GM18498 (cell line): ENCODE data around the gene LCN6.

Source experiments
- ATAC-seq: cut with Tn5 transposase; IDR thresholded peaks from one replicate; pipeline ENCODE4 v1.9.1; 2021; ENCODE audit warnings: mild to moderate bottlenecking, moderate library complexity; ENCODE audit not compliant: unreplicated experiment

The LCN6 gene

DNA sequence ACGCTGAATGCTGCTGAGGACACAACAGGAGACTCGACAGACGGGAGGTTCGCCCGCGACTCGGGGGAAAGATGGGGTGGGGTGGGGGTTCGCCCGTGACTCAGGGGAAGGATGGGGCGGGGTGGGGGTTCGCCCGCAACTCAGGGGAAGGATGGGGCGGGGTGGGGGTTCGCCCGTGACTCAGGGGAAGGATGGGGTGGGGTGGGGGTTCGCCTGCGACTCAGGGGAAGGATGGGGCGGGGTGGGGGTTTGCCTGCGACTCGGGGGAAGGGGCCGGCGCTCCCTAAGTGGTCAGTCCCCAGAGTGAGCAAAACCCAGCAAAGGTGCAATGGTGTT, 2.2 kb downstream of the LCN6 start:
- no peak for ATAC-seq

GRCh38 chr9:136745389-136746154, 2.8 kb downstream of the LCN6 start:
- ATAC-seq = no peak

DNA sequence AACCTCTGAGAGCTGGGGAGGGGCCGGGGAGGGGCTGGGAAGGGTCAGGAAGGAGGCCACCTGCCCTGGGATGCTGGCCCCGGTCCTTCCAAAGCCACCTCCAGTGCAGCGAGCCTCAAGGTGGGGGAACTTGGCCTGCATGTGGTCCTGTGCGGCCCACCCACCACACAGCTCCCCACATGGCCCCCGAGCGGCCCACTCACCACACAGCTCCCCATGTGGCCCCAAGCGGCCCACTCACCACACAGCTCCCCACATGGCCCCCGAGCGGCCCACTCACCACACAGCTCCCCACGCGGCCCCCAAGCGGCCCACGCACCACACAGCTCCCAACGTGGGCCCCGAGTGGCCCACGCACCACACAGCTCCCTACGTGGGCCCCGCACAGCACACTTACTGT, 3.6 kb downstream of the LCN6 start:
- no peak for ATAC-seq

- no peak for ATAC-seq
Observed at GRCh38 chr9:136743639-136744211, 4.6 kb downstream of the LCN6 start.

GRCh38 chr9:136742591-136743391, 5.5 kb downstream of the LCN6 start, which contains the start of gene LCN10:
TSS of gene LCN10 (minus strand) at chr9:136742940. CDS start at chr9:136742903, 37 bp downstream.
- no peak for ATAC-seq

DNA sequence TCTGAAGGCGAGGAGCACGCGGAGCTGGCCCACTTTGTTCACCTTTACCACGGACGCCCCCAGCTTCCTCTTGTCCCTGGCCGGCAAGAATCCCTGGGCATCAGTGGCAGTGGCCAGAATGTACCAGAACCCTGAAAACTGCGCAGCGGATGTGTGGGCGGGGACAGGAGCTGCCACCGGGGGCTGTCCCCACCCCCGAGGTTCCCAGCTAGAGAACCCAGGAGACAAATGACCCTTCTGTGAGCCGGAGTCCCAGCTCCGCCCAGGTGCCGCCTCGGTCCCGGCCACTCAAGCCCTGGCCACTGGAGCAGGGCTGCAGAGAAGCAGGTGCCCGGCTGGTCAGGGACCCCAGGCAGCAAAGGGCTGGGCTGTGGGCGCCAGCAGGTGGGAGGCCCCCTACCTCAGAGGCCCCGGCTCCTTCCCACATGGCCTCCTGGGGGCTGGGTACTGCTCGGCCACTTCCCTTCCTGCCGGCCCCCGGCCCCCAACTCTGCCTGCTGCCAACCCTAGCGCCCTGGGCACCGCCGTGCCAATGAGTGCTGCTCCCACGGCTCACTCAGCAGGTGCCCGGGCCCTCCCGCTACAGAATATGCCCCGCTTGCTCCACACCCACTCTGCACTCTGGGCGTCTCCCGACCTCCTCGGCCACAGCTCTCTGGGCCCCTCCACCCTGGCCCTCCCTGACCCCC, 6.3 kb downstream of the LCN6 start:
- ATAC-seq = no peak

DNA sequence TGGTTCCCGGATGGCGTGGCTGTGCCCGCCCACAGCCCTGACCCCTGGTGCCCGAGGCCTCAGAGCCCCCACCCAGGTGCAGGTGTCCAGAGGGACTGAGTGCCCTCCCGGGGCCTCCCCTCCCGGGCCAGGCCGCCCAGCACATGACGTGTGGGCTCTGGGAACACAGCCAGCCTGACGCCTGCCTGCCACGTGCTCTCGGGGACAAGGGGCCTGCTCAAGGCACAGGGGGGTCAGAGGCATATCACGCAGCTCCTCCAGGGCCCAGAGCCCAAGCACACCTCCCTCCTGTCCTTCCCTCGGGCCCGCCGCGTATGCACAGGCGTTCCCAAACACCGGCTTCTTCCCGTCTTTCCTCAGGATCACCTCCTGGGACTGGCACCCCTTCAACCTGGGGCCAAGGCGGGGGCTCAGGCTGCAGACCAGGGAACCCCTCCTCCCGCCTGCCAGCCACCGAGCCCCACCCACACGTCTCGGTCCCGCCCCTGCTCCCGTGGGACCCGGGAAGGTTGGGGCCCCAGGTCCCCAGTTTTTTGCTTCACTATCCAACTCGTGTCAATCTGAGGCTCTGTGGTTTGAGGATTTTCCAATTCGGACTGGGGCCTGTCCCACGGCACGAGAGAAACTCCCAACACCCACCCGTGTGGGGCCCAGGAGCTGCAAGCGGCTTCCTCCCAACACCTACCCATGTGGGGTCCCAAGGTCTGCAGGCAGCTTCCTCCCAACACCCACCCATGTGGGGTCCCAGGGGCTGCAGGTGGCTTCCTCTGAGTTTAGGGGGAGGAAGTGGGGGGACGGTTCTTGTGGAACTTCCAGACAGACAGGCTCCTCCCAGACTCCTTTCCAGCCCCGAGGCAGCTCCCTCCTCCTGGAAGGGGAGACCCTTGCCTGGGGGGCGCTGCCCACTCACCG, 7.1 kb downstream of the LCN6 start:
- no peak for ATAC-seq

- no peak for ATAC-seq
Observed at GRCh38 chr9:136740491-136740890, 7.8 kb downstream of the LCN6 start.

GRCh38 chr9:136740069-136740468, 8.3 kb downstream of the LCN6 start:
- ATAC-seq = no peak

DNA sequence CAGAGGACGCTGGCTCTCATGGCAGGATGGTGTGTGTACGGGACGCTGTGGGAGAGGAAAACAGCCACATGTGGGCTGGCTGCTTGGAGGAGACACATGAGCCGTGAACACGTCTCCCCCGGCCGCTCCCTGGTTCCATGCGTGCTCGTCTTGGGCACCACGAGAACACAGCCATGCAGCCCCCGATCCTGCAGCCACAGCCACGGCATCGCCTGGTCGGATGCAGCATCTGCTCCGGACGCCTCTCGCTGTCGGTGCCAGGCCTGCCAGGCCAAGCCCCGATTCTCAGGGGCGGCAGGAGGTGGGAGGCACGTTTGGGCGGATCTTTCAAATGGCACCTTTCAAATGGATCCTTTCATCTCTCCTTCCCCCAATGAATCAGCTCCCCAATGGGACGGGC, 8.8 kb downstream of the LCN6 start:
- no peak for ATAC-seq

DNA sequence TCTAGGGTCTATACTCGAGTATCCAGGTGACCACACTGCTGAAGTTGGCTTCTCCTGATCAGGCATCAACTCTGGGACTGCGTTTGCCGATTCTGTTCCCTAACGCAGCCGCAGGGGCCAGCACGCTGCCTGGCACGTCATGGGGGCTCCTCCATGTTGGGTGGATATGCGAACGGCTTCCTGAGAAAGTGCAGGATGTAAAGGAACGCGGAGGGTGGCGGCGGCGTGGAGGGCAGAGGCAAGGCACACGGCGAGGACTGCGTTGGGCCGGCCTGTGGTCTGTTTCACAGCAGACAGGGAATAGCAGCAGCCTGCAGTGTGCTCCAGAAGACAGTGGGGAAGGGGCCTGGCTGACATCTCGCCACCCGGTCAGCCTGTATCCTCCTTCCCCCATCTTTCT, 9.4 kb downstream of the LCN6 start:
- no peak for ATAC-seq

DNA sequence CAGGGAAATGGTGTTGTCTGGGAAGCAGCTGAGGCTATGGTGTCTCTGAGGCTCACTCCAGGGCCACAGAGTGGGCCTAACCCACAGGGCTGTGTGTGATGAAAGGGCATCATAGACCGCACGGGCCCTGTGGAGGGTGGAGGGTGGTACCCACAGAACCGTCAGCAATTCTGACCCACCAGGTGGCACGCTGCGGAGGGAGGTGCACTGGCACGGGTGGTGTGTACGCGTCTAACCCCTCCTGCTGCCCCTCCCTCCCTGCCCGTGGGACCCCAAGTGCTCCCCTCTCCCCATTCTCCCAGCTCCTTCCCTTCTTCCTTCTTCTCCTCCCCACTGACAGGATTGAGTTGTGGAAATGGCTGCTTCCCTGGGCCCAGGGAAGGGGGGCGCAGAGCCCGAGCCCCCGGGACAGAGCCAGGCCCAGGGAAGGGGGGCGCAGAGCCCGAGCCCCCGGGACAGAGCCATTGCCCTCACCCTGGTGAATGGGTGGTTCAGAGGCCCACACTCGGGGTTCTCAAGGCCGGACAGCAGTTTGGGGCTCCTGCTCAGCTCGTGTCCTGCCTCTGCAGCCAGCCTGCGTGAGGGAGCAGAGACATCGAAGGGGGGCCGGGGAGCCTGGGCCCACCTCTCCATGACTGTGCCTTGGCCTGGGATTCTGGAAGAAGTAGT, 12.4 kb downstream of the LCN6 start:
- ATAC-seq = no peak

DNA sequence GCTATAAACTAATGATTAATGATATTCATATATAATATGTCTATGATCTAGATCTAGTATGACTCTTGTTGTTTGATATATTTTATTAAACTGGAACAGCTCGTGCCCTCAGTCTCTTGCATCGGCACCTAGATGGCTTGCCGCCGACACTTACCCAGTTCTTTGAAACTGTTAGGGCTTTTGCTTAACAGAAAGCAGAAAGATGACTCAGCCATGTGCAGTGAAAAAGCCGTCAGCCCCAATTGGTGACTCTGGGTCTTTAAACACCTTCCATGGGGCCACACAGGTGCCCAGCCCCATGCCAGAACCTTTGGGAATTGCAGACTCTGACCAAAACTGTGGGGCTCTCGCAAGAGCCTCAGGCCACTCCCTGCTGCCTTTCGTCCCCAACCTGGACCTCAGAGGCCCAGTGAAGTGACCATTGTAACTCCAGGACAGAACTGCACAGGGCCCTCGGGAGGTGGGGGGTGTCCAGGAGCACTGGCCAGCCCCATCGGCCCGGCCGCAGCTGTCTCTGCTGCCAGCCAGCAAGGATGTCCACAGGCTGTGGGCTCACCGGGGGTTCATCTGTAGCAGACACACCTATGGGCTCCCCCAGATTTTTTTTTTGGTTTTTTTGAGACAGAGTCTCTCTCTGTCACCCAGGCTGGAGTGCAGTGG, 13.4 kb downstream of the LCN6 start:
- no peak for ATAC-seq

DNA sequence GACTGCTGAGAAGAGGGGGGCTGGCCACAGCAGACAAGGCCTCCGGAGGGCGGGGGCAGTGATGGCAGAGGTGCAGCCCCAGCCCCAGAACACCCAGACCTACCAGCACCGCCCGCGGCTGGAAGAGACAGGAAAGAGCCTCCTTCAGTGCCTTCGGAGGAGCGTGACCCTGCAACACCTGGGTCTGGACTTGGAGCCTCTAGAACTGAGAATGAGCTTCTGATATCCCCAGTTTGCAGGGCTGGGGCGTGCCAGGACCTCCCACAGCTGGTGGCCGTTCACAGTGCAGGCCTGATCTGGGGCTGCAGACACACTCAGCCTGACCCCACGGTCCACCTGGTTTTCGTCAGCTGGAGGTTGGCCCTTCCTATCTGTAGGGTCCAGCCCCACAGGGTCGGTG, 14.7 kb downstream of the LCN6 start:
- no peak for ATAC-seq

GRCh38 chr9:136732444-136733178, 15.7 kb downstream of the LCN6 start:
- ATAC-seq = no peak

DNA sequence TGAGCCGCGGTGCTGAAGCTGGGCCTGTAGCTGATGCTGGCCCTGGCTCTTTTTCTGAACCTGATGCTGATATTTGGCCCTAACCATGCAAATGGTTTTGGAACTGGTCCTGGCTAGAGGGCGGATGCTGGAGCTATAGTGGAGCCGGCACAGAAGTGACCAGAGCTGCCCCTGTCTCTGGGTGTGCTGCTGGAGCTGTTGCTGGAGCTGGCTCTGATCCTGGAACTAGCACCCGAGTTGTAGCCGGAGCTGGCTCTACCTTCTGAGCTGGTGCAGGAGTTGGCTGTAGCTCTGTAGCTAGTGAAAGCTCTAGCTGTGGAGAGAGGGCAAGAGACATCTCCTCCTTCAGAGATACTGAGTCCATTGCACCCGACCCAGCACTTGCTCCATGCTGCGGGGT, 18.4 kb downstream of the LCN6 start:
- ATAC-seq = no peak

- ATAC-seq = no peak
Observed at GRCh38 chr9:136729144-136729543, 19.2 kb downstream of the LCN6 start.

- ATAC-seq = peak; percentile 22
Observed at GRCh38 chr9:136728548-136729123, 19.7 kb downstream of the LCN6 start.
